Uterus (tissue), 4 donors: ENCODE data around the gene OR8K3. TPM values are rescaled to one million over a fixed set of nuclear protein-coding genes. Genes with fewer than 3 reads are reported as not detected.

ENCODE experiments used
- DNase-seq, 2 donors: peaks; one replicate each; pipeline ENCODE4 v3.0.0-alpha.2; 2019 to 2020
- H3K27ac ChIP-seq, 2 donors: fragments of 200-600 bp; sonication (generic); 1 replicate in 1 of 2; 2 replicates in 1 of 2; pipeline ENCODE4 v1.5.1; 2016 to 2018
- H3K27me3 ChIP-seq, 2 donors: fragments of 200-600 bp; sonication (generic); one replicate each; pipeline ENCODE4 v1.5.1; 2018 to 2019; ENCODE audit warnings: control low read depth in 1 of 2
- H3K36me3 ChIP-seq, 2 donors: fragments of 200-600 bp; sonication (generic); one replicate each; pipeline ENCODE4 v1.5.1; 2019; ENCODE audit warnings: control low read depth in 1 of 2
- H3K4me1 ChIP-seq, 2 donors: fragments of 200-600 bp; sonication (generic); one replicate each; pipeline ENCODE4 v1.5.1; 2018 to 2019; ENCODE audit warnings: control low read depth in 1 of 2
- H3K4me3 ChIP-seq, 2 donors: fragments of 200-600 bp; sonication (generic); 1 replicate in 1 of 2; 2 replicates in 1 of 2; pipeline ENCODE4 v1.5.1; 2018 to 2019; ENCODE audit warnings: mild to moderate bottlenecking in 1 of 2
- H3K9me3 ChIP-seq, 2 donors: fragments of 200-600 bp; sonication (generic); one replicate each; pipeline ENCODE4 v1.5.1; 2019; ENCODE audit warnings: control low read depth in 1 of 2
- CTCF ChIP-seq, 4 experiments: fragments of 200-600 bp in 2 of 4; fragments of 450-650 bp in 2 of 4; sonication (generic) in 2 of 4; IDR thresholded peaks; one replicate each; pipeline ENCODE4 v1.5.1; 2016 to 2019; ENCODE audit warnings: antibody characterized with exemption in 4 of 4, mild to moderate bottlenecking in 2 of 4, moderate library complexity in 1 of 4
- POLR2A ChIP-seq, 2 donors: fragments of 450-650 bp; IDR thresholded peaks; one replicate each; pipeline ENCODE4 v1.6.1; 2016; ENCODE audit warnings: antibody characterized with exemption in 2 of 2, mild to moderate bottlenecking in 1 of 2, moderate library complexity in 1 of 2
- intact Hi-C: fragments of 100-400 bp; cut with DNase I; formaldehyde crosslinking; loops from one replicate; pipeline ENCODE4 v1.15.1; 2023; ENCODE audit warnings: low total_unique reads
- total RNA-seq, 4 donors: library from RNA; depleted of rRNA in 3 of 4; stranded (reverse); fragments of >200 nt in 3 of 4; gene quantifications; one replicate each; pipeline versions ENCODE4 v1.1.0 to v1.2.4, GENCODE V29; 2014 to 2023
- donor health status: DM: yes; HTN: yes; CAD: no.

The OR8K3 gene
- total RNA-seq = not detected

DNA sequence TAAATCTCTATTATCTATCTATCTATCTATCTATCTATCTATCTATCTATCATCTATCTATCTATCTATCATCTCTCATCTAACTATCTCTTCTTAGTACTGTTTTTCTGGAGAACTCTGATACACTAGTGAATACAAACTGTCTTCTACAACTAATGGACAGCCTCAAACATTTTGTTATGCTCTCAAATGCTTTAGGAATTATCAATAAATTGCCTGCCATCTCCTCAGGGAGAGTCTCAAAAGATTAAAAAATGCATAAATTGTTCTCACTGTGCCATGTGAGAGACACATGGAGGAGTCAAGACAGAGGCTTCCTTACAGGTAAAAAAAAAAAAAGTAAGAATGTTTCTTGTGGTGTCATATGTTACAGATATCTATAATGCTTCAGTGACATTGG is at the start of gene OR8K3:
TSS of gene OR8K3 (plus strand) at position 301 of the 400 bp plus-strand sequence. CDS start 3,163 bp downstream, outside the sequence.
- H3K4me1 ChIP-seq = no peaks in the 10 kb centered on the region
- intact Hi-C loops = no loop called here
- TF ChIP-seq CTCF (IDR thresholded peaks at IDR 0.05) (no peak), POLR2A (IDR thresholded peaks at IDR 0.05) (no peak)

DNA sequence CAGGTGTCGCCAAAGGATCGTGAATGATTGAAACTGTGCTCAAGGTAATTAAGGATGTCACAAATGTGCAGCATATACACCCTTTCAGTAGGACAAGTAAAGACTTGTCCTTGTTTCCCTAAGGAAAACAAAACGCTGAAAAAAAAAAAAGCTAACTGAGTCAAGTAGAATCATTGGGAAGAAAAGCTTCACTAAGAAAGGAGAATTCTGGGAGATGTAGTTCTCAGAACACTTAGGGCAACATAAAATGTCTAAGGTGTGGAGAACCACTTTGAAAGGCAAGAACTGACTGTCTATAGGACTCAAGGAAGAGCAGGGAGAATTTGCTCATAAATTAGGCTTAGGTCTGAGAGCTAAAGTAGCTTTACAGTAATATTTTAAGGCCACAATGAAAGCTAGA is 43.9 kb upstream of the OR8K3 start:
- intact Hi-C loops = no loop called here
- DNase-seq = no peak
- Histone ChIP-seq H3K4me3 (no peak overlapping the region), H3K9me3 (no peaks in the 10 kb centered on the region), H3K36me3 (no peaks in the 10 kb centered on the region), H3K27me3 (no peaks in the 10 kb centered on the region), H3K27ac (no peak overlapping the region), H3K4me1 (no peaks in the 10 kb centered on the region)
- TF ChIP-seq POLR2A (IDR thresholded peaks at IDR 0.05) = no peak
- TF ChIP-seq CTCF (IDR thresholded peaks at IDR 0.05) = no peak

More for the DNA sequence above, at the start of gene OR8K3:
- DNase-seq = no peak
- no peaks in the 10 kb centered on the region for H3K36me3 ChIP-seq
- H3K4me3 ChIP-seq = no peak within 1 kb of the TSS
- H3K27ac ChIP-seq = no peak within 1 kb of the TSS
- no peaks in the 10 kb centered on the region for H3K27me3 ChIP-seq
- H3K9me3 ChIP-seq = no peaks in the 10 kb centered on the region

DNA sequence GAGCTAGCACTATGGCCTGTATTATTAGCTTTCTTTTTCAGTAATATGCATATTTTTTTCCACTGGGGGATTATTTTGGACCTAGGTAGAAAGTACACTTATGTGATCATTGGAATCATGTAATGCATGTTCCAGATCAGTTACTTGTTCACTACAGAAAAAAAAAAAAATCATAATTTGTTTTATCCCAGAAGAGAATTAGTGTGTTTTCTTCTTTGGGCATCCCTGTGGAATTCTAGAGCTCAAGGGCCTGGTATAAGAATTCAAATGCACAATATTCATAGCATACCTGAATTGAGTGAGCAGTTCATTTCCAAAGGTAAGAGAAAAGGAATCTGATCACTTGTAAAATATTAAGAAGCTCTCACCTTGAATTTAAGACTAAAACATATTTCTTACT is 41.1 kb upstream of the OR8K3 start, which contains the start of gene OR5T1:
TSS of gene OR5T1 (plus strand) at position 301 of the 400 bp plus-strand sequence. CDS start 1,485 bp downstream, outside the sequence.
- Histone ChIP-seq H3K9me3 (no peaks in the 10 kb centered on the region), H3K4me3 (no peak within 1 kb of the TSS), H3K27ac (no peak within 1 kb of the TSS), H3K36me3 (no peaks in the 10 kb centered on the region), H3K27me3 (no peaks in the 10 kb centered on the region), H3K4me1 (no peaks in the 10 kb centered on the region)
- intact Hi-C loops = no loop called here
- TF ChIP-seq POLR2A (IDR thresholded peaks at IDR 0.05) (no peak), CTCF (IDR thresholded peaks at IDR 0.05) (no peak)
- no peak for DNase-seq

GRCh38 chr11:56292154-56292553 is 22.8 kb upstream of the OR8K3 start, which contains the start of gene OR8H1:
TSS of gene OR8H1 (minus strand) at chr11:56292254. CDS start at chr11:56291062, 1,192 bp downstream.
- Histone ChIP-seq H3K9me3 (no peaks in the 10 kb centered on the region), H3K27me3 (no peaks in the 10 kb centered on the region), H3K4me3 (no peak within 1 kb of the TSS), H3K4me1 (no peaks in the 10 kb centered on the region), H3K27ac (no peak within 1 kb of the TSS), H3K36me3 (no peaks in the 10 kb centered on the region)
- intact Hi-C loops = no loop called here
- DNase-seq = no peak
- TF ChIP-seq CTCF (IDR thresholded peaks at IDR 0.05) (no peak), POLR2A (IDR thresholded peaks at IDR 0.05) (no peak)

DNA sequence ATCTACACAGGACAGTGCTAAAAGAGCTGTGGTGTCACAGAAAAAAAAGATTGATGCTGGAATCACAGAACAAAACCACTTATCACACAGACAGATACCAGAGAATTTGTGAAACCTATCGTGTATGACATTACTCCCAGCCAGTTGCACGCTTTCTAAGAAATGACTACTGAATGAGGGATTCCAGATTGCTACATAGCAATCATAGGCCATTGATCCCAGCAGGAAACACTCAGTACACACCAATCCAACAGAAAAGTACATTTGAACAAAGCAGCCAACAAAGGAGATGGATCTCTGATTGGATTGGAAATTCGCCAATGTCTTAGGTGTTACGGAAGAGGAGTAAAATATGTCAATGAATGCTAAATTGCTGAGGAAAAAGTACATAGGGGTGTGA is 18.0 kb upstream of the OR8K3 start:
- intact Hi-C loops = no loop called here
- H3K36me3 ChIP-seq = no peaks in the 10 kb centered on the region
- H3K27ac ChIP-seq = no peak overlapping the region
- no peaks in the 10 kb centered on the region for H3K27me3 ChIP-seq
- no peak for DNase-seq
- H3K4me3 ChIP-seq = no peak overlapping the region
- H3K4me1 ChIP-seq = no peaks in the 10 kb centered on the region
- TF ChIP-seq POLR2A (IDR thresholded peaks at IDR 0.05) (no peak), CTCF (IDR thresholded peaks at IDR 0.05) (no peak)
- H3K9me3 ChIP-seq = no peaks in the 10 kb centered on the region
